Measurements from ENCODE around the gene FAM169A.
"Not testable (repeated sequence)": the region's sequence is repeated elsewhere in the genome, so short reads cannot be mapped to it uniquely, and the experiment has no call there.

FAM169A gene

GRCh38 chr5:74869414-74869813 lies 3.2 kb upstream of the FAM169A start:
- DNase-seq, result not testable (repeated sequence)

- DNase-seq, result no peak
These were observed 492 bp upstream of the FAM169A start for GRCh38 chr5:74866596-74867162.

- no peak for DNase-seq
These were observed 857 bp downstream of the FAM169A start for GRCh38 chr5:74865256-74865803.

- DNase-seq, result no peak
These were observed 1.4 kb downstream of the FAM169A start for GRCh38 chr5:74864823-74865222.

GRCh38 chr5:74863726-74864125 lies 2.5 kb downstream of the FAM169A start:
- no peak for DNase-seq

GRCh38 chr5:74862221-74862620 lies 4.0 kb downstream of the FAM169A start:
- no peak for DNase-seq

GRCh38 chr5:74856975-74857374 lies 9.2 kb downstream of the FAM169A start:
- DNase-seq, result not testable (repeated sequence)

GRCh38 chr5:74853256-74853655 lies 12.9 kb downstream of the FAM169A start:
- no peak for DNase-seq

GRCh38 chr5:74851684-74852353 lies 14.4 kb downstream of the FAM169A start:
- no peak for DNase-seq

- no peak for DNase-seq
These were observed 15.3 kb downstream of the FAM169A start for GRCh38 chr5:74850789-74851425.

GRCh38 chr5:74850030-74850429 lies 16.2 kb downstream of the FAM169A start:
- DNase-seq, result no peak

GRCh38 chr5:74848553-74849025 lies 17.6 kb downstream of the FAM169A start:
- DNase-seq, result no peak

- no peak for DNase-seq
These were observed 27.0 kb downstream of the FAM169A start for GRCh38 chr5:74839229-74839628.

GRCh38 chr5:74838262-74838661 lies 27.9 kb downstream of the FAM169A start:
- no peak for DNase-seq

GRCh38 chr5:74837115-74837514 lies 29.1 kb downstream of the FAM169A start:
- DNase-seq, result no peak

GRCh38 chr5:74833537-74834266 lies 32.5 kb downstream of the FAM169A start:
- no peak for DNase-seq

GRCh38 chr5:74829413-74829812 lies 36.8 kb downstream of the FAM169A start:
- no peak for DNase-seq

GRCh38 chr5:74822288-74822687 lies 43.9 kb downstream of the FAM169A start:
- no peak for DNase-seq

GRCh38 chr5:74816875-74817274 lies 49.3 kb downstream of the FAM169A start:
- DNase-seq, result no peak

- no peak for DNase-seq
These were observed 55.3 kb downstream of the FAM169A start for GRCh38 chr5:74810915-74811314.

GRCh38 chr5:74801941-74802340 lies 64.2 kb downstream of the FAM169A start:
- no peak for DNase-seq

- no peak for DNase-seq
These were observed 65.0 kb downstream of the FAM169A start for GRCh38 chr5:74801197-74801596.
